Spleen (tissue), 7 donors: ENCODE results near the gene MAN1A2.

ENCODE experiments used
- CTCF ChIP-seq, 11 experiments: fragments of 200-600 bp in 7 of 11; fragments of 450-650 bp in 4 of 11; sonication (generic) in 4 of 11; IDR thresholded peaks in 8 of 11; conservative IDR thresholded peaks in 3 of 11; 1 replicate in 7 of 11; 2 replicates in 4 of 11; pipeline versions ENCODE4 v1.4.0 to v1.8.0; 2016 to 2021; ENCODE audit warnings: antibody characterized with exemption in 11 of 11, inconsistent platforms in 4 of 11, mild to moderate bottlenecking in 1 of 11
- POLR2A ChIP-seq, 3 donors: fragments of 450-650 bp; IDR thresholded peaks; one replicate each; pipeline ENCODE4 v1.5.1; 2017; ENCODE audit warnings: antibody characterized with exemption in 3 of 3, mild to moderate bottlenecking in 1 of 3
- POLR2AphosphoS5 ChIP-seq, 3 donors: sonication (generic); formaldehyde crosslinking; IDR thresholded peaks; one replicate each; pipeline ENCODE4 v1.5.1; 2017; ENCODE audit warnings: antibody characterized with exemption in 3 of 3
- donor health status: DM: no; HTN: no; CAD: no; lungs with moderate emphysema.
- donor health status: DM: no; HTN: no; CAD: no.
- donor health status: DM: no; HTN: no; CAD: no.

GRCh38 chr1:117569856-117570255, 202.6 kb downstream of the MAN1A2 start:
- TF ChIP-seq CTCF (IDR thresholded peaks at IDR 0.05 in 8 of 11, conservative IDR thresholded peaks at IDR 0.05 in 3 of 11) (no peak), POLR2A (IDR thresholded peaks at IDR 0.05) (no peak), POLR2AphosphoS5 (IDR thresholded peaks at IDR 0.05) (no peak)
